MM.1S (cell line): ENCODE measurements around the gene SLC44A5.
"Not testable (repeated sequence)": the region's sequence is repeated elsewhere in the genome, so short reads cannot be mapped to it uniquely, and the experiment has no call there.

Experiments used
- CTCF ChIP-seq: fragments of 300-600 bp; sonication (generic); IDR thresholded peaks from 2 replicates; pipeline ENCODE4 v1.5.1; 2016; ENCODE audit warnings: antibody characterized with exemption, low read length, mixed read lengths
- EZH2 ChIP-seq: fragments of 300-600 bp; sonication (generic); optimal IDR thresholded peaks from 2 replicates; pipeline ENCODE3; 2017; ENCODE audit warnings: low read depth, mild to moderate bottlenecking, antibody characterized with exemption, low read length, mixed read lengths

DNA sequence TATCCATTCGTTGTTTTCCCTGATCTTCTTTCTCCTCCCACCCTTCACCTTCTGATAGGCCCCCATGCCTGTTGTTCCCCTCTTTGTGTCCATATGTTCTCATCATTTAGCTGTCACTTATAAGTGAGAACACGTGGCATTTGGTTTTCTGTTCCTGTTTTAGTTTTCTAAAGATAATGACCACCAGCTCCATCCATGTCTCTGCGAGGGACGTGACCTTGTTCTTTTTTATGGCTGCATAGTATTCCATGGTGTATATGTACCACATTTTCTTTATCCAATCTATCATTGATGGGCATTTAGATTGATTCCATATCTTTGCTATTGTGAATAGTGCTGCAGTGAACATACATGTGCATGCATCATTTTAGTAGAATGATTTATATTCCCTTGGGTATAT lies 360.8 kb downstream of the SLC44A5 start:
- not testable (repeated sequence) for TF ChIP-seq CTCF, EZH2
